ENCODE results near the gene HMGCL.
"Not testable (repeated sequence)": the region's sequence is repeated elsewhere in the genome, so short reads cannot be mapped to it uniquely, and the experiment has no call there.

DNA sequence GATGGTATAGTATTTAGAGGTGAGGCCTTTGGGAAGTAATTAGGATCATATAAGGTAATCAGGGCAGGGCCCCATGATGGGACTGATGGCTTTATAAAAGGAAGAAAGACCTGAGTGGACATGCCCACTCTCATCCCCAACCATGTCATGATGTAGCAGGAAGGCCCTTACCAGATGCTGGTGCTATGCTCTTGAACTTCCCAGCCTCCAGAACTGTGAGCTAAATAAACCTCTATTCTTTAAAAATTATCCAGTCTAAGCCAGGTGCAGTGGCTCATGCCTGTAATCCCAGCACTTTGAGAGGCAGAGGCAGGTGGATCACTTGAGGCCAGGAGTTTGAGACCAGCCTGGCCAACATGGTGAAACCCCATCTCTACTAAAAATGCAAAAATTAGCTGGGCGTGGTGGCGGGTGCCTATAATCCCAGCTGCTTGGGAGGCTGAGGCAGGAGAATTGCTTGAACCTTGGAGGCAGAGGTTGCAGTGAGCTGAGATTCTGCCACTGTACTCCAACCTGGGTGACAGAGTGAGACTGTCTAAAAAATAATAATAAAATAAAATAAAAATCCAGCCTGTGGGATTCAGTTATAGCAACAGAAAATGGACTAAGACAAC is 22.4 kb upstream of the HMGCL start:
- TF ChIP-seq TAF1 (IDR thresholded peaks at IDR 0.05; ENCODE audit: borderline replicate concordance, low read depth, low read length); POLR2A (IDR thresholded peaks at IDR 0.05; ENCODE audit: low read depth, low read length): not testable (repeated sequence)

Data from GM12892 (cell line).